ENCODE data around the gene CCR6.
"Not testable (repeated sequence)": the region's sequence is repeated elsewhere in the genome, so short reads cannot be mapped to it uniquely, and the experiment has no call there.

Gene CCR6

DNA sequence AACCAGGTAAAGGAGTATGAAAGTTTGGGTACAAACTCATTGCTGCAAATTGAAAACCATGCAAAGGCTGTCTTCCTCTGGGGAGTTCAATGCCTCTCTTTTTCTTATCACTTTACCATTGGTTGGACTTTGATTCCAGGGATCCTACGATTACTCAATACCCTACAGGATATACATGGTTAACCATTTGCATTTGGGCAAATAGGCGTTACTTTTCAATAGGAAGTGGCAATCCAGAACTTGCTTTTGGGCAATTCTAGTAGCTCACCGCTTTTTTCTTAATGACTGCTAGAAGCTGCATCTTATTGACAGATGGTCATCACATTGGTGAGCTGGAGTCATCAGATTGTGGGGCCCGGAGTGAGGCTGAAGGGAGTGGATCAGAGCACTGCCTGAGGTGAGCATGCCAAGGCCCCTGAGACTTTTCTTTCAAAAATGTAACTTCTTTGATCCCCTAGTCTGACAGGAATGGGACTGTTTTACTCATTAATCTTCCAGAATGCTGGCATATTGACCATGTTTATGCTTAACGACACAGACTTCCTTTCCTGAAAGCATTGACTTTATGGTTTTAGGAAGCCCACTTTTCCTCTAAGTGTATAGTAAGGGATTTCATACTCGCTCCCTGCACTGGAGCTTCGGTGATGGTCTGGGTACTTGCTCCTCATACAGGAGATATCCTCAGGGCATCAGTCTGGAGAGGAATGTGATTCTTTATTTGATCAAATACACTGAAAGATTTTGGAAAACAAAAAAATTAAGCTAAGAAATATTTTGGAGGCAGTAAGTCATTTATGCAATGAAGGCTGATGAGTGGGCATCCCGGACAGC lies at the start of gene CCR6:
TSS of gene CCR6 (plus strand) at position 270 of the 831 bp plus-strand sequence. CDS start 13,039 bp downstream, outside the sequence.
- no peak for DNase-seq

DNA sequence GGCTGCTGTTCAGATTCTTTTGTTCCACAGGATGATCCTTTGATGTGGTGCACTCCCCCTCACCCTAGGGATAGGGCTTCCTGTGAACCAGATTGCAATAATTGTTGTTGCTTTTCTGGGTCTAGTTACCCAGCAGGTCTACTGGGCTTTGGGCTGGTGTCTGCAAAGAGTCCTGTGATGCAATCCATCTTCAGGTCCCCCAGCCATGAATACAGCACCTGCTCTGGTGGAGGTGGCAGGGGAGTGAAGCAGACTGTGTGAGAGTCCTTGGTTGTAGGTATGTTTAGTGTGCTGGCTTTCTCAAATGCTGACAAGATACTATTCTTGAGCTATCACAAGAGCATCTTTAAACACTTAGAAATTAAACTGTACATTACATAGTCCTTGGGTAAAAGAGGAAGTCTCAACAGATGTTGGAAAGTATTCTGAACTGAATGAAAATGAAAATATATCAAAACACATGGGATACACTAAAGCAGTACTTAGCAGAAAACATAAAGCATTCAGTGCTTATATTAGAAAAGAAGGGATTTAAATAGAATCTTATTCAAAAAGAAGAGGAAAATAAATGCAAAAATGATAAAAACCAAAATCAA lies 49.1 kb upstream of the CCR6 start:
- DNase-seq = no peak

DNA sequence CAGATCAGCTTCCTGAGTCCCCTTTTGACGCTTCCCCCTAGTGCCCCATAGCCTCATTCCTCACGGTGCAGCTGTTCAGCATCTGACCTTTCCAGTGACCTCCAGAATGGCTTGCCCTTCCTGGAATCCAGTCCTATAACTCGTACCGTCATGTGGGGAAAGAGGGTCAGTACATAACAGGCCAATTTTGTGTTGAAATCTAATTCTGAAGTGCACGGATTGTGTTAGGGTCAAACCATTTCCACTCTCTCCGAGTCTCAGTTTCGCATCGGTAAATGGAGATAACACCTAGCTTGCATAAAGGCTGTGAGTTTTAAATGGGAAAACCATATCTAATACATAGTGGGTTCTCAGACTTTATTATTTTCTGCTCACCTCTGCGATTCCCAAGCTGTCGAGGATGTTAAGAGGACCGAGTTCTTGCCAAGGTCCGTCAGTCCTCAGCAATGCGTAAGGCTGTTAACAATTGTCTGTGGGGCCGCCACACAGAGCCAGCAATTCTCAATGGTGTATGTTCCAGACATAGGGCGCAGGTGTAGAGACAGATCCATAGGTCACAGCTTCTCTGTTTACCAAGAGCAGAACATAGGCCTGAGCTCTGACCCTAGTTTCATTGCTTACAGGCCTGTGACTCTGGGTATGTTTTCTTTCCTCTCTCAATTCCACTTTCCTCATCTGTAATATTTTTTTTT lies 45.5 kb upstream of the CCR6 start:
- no peak for DNase-seq

DNA sequence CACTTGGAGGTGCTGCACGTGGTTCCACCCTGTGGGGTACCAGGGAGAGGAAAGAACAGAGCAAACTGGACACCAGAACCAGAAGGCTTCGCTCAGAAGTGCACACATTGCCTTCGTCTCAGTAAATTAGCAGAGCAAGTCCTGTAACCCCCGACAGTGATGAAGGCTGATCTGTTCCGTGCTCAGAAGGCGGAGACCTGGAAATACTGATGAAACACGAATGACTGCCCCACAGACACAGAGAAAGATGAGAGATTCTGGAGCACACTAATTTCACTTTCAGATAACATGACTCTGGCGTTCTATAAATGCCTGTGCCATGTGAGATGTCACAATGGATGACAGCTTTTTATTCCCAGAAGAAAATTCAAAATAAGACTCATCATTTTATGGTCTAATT lies 44.2 kb upstream of the CCR6 start:
- DNase-seq = no peak

DNA sequence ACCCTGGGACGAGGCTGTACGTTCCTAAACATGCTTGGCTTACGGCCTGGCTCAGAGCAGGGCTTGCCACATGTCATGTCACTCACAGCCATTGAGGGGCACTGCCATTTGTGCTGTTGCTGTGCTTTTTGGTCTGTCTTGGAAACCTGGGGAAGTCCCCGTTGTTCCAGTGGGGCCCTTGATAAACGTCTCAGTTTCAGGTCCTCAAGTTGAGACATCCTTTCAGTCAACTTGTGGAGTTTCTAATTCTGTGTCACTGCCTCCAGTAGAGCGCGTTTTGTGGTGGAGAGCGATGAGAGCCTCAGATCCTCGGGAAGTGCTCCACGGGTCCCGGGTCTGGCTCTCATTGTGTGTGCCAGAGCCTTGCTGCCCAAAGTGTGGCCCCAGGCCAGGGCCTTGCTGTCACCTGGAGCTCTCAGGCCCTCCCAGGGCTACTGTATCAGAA lies 43.0 kb upstream of the CCR6 start:
- DNase-seq = no peak

DNA sequence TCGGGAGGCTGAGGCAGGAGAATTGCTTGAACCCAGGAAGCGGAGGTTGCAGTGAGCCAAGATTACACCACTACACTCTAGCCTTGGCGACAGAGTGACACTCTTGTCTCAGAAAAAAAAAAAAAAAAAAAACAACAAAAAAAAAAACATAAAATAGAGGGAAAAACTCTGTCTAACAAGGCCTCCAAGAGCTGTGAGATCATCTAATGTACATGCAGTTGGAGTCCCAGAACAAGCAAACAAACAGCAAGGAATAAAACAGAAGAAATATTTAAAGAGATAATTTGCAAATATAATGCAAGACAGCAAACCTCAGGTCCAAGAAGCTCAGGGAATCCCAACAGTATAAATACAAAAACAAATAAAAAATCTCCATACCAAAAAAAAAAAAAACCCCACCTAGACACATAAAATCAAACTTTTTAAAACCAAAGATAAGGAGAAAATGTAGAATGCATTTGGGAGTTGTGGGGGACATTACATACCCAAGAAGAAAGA lies 35.0 kb upstream of the CCR6 start:
- no peak for DNase-seq

DNA sequence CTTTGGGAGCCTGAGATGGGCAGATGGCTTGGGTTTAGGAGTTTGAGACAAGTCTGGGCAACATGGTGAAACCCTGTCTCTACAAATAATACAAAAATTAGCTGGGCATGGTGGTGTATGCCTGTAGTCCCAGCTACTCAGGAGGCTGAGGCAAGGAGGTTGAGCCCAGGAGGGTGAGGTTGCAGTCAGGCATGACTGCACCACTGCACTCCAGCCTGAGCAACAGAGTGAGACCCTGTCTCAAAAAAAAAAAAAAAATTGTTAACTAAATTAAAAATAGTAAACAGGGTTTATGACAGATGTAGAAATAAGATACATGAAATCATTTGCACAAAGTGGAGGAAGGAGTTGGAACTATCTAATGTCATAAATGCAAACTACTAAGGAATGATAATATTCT lies 34.2 kb upstream of the CCR6 start:
- not testable (repeated sequence) for DNase-seq

DNA sequence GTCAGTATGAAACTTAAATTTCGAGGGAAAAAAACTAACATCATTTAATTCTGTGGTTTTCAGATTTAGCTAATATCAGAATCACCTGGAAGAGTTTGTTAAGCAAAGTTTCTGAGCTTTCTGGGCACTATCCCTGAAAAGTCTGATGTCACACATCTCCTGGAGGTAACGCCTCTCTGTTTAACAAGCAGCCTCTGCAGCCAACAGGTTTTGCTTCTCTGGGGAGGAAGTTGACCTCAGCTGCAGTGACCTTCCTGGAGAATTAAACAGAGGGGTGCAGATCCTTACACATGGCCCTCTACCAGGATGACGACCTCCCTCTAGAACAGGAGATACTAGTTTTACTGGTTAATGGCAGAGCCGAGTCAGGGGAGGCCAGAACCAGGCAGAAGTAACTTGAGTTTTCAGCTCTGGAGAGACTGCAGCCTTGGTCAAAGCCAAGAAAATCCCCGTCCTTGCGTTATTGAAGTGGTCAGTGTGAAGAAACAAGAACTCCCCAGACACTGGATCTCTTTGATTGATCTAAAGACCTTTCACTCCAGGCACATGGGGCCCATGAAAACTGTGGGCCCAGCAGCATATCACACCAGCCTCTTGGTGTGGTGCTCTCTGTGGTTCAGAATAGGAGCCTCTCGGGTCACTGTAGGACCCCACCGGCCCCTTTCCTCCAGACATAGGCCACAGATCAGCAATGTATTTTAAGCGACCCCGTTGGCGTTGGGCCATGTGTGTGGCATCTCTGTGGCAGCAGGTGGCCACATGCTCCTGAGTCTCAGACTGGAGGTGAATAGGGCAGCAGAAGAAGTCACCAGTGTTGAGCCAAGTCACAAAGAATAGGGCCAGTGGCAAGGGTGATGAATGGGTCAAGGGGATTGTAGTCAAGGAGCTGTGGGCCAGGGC lies 33.4 kb upstream of the CCR6 start:
- no peak for DNase-seq

DNA sequence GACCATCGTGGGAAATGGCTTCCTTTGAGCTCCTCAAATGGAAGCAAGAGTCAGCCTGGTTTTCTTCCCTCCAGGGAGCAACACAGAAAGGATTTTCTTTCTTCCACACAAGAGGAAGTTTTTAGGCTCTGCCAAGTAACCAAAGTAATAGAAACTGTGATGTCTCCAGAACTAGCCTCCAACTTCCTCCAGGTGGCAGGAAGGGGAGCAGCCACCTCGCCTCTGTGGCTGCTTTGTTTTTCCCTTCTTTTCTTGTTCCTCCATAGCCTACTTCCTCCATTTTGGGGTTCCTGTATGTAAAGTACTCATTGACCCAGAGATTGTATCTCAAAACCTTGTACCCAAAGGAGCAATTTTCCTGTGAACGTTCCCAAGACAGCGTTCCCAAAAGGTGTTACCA lies 32.7 kb upstream of the CCR6 start:
- DNase-seq = no peak

DNA sequence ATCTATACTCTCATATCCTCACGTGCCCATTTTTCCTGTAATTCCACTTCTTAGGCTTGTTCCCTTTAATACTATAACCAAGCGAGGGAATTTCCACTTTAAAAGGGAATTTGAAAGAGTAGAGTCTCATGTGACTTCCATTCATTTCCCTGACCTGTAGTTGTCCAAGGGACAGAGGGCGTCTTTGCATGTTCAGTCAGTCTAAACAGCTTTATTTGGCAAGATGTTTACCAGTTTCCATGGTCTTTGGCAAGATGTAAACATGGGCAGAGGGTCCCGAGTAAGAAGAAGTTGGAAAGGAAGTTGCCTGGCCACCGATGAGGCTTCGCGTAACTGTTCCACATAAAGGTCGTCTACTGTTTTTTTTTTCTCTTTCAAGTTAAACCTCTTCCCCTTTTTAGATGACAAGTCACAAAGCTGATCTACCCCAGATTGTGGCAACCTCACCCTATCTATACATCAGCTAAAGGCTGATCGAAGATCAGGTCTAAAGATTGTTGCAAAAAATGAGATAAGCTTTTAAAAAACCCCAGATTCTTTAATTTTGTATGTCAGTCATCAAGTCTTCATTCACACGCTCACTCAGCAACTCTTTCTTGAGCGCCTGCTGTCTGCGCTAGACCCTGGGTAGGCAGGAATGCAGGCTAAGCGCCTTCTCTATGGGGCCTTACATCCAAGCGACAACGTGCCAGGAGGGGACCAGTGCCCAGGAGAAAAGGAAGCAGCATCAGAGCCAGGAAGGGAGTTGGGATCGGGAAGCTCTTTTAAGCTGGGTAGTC lies 31.7 kb upstream of the CCR6 start:
- no peak for DNase-seq

DNA sequence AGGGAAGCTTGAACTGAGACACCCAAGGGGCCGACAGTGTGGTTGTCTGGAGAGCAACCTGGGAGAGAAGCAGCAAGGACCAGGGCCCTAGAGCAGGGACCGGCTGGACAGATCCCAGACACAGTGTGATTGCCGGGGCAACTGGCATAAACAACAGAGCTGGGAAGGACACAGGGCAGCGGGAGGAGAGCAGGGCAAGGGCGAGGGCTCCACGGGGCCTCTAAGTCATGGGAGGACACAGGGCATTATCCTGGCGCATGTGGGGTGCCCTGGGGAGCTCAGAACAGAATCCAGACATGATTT lies 31.1 kb upstream of the CCR6 start:
- no peak for DNase-seq

DNA sequence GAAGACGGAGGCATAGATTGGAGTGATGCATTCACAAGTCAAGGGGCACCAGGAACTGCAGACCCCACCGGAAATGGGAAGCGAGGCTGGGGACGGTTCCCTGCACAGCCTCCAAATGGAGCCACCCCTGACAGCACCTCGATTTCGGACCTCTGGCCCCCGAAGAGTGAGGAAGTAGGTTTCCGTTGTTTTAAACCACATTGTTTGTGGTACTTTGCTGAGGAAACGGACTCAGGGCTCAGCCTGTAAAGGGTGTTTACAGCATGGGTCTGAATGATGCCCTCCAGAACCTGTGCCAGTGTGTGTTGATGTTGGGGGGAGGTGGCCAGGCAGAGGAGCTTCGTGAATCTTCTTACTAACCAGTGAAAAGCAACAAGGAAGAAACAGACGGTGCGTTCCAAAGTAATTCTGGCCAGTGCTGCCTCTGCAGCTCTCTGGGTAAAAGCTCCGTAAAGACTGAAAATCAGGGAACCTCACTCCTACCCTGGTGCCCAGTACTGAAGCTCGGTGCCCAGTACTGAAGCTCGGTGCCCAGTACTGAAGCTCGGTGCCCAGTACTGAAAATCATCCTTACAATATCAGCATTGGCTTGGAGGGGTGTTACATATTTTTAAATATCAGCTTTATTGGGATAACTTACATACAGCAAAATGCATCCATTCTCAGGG lies 30.1 kb upstream of the CCR6 start:
- no peak for DNase-seq

DNA sequence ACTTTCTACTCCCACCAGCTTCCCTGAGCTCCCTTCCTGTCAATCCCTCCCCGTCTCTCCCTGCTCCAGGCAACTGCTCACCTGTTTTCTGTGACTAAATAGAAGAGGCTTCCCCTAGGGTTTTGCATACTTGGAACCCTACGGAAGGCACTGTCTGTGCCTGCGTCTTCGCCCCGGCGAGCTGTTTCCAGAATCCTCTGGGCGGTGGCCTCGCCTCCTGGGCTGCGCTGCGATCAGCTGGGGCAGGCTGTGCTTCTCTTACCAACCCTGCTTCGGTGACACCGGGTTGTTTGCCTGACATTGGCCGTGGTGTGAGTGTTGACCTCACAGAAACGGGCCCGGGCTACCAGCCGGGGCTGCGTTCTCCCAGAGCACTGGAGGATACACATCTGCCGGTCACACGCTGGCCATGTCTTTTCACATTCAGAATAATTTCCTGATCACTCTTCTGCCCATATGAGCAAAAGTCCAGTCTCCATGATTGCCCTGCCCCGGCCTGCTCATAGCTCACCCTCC lies 29.4 kb upstream of the CCR6 start:
- no peak for DNase-seq

DNA sequence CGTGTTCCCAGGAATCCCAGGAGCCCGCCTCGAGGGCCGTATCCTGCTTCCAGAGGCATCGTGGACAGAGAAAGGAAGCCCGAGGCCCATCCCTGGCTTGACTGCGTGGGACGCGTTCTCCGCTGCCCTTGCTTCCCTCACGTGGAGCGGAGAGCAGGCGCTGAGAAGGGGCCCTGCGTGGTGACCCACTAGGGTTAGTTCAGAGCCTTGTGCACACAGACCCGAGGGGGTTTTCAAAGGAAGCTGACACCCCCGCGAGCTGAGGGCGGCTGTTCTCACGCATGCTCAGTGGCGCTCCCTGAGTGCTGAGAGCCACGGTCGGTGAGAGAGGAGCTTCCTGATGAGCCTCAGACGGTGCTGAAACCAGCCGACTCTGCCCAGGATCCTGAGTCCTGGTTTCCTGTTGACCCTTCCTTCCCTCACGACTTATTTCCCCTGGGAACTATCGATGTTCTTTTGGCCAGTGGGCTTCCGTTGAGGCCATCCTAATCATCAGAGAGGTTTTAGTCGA lies 28.9 kb upstream of the CCR6 start:
- DNase-seq = no peak

DNA sequence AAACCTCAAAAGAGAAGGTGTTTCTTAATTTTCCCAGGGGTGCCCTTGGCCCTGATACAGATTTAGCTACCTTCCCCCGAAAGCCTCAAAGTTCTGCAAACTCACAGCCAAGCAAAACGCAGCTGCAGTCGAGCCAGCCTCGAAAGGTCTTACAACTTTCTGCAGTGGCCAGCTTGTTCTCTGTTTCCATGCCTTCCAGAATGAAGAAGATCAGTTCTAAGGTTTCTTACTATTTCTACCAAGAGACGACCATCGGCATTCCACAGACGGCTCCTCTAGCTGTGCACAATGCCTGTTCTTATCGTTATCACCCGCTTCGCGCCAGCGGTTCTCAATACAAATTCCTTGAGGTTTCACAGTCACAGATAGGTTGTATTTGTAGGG lies 28.5 kb upstream of the CCR6 start:
- no peak for DNase-seq

DNA sequence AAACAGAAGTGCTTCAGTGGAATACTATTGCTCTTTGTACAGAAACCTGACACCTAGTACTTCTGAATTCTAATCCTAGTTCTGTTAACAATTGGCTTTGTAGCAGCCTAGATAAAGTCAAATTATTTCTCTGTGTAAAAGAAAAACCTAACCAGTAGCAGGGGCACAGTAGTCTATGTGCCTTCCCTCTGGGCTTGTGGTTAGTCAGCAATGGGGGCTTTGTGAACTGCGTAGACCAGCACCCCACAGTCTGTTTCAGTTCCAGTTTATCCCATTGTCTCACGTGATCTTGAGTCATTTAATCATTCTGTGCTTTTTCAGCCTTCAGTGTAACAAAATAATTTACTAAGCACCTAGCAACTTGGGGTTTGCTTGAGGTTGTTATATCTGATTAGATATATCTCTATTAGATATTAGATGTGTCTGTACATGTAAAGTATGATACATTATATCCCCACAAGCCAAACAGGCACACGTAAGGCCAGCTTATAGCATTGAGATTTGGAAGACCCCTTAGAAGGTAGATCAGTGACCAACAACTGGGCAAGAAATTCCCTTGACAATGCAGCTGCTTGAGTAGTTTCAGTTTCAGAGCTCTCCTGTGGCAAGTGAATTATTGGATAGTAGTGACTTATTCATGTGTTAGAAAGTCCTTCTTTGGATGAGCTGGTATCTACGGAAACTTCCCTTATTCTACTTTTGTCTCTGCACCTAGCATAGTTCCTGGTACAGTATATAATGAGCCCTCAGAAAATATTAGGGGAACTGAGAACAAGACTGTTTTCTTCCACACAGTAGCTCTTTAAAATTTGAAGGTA lies 27.9 kb upstream of the CCR6 start:
- DNase-seq = no peak

DNA sequence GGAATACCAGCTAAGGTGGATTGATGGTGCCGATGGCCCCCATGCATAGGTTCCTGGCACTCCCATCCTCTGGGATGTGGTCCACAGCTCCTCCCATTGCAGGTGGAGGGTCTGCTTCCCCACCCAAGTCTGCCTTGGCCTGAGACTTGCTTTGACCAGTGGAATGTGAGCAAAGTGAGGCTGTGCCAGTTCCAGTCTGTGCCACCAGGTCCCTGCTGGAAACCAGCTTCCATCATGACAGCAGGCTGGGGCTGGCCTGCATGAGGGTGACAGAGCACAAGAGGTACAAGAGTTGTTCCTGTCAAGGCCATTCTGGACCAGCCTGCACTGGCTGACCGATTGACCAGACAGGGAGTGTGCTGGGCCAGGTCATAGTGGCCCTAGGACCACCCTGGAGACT lies 27.0 kb upstream of the CCR6 start:
- DNase-seq = no peak

DNA sequence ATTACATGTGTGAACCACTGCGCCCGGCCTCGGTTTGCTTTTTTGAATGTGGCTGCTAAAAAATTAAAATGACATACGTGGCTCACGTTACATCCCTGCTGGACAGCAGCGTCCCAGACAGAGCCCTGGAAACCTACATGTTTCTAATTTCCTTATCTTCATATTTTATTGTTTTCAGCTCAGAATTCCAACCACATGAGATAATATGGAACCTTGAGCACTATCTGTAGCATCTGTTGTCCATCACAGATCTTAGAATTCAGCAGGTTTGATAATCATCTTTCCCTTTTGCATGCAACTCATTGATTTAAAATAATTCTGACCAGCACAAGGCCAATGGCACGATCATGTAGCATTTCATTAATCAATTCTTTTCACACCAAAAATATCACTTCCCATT lies 25.9 kb upstream of the CCR6 start:
- DNase-seq = no peak

DNA sequence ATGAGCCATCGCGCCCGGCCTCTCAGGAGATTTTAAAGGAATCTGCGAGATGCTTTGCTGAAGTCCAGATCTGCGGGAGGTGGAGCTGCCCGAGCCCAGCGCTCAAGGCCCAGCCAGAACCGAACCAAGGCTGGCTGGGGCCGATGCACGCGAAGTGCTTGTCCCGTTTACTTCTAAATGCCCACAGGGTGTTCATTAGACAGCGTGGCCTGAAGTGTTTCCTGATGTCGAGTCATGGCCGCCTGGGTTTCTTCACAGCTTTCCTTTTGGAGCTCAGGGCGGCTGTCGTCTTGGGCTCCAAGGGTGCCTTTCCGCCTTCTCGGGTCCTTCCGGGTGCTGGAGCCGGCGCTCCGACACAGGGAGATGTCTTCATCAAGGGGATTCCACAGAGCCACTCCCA lies 25.1 kb upstream of the CCR6 start:
- no peak for DNase-seq

DNA sequence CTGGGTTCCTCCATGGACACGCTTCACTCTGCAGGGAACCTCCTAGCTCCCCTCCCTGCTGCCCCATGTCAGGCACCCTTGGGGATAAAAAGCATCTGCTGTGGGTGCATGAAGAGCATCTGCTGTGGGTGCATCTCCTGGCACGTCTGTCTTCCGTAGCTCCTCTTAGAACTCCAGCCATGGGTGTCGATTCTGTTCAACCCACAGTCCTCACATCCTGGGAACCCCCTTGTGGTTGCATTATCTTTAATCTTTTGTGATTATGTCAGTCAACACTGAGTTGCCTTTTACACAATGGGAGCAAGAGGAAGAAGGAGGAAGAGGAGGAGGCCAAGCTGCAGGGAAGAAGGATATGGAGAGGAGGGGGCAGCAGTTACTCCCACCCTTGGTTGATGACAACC lies 24.1 kb upstream of the CCR6 start:
- DNase-seq = no peak

All from amniotic stem cell (primary cell).